Ishikawa (cell line): ENCODE measurements around the gene LRGUK.

Experiments
- CEBPB ChIP-seq: IDR thresholded peaks from 2 replicates; pipeline ENCODE4 v1.6.1; 2012
- EP300 ChIP-seq: IDR thresholded peaks from 2 replicates; pipeline ENCODE4 v1.6.1; 2012; ENCODE audit warnings: borderline replicate concordance
- FOXM1 ChIP-seq: IDR thresholded peaks from 2 replicates; pipeline ENCODE4 v1.6.1; 2012; ENCODE audit warnings: low read depth, borderline replicate concordance
- REST ChIP-seq: IDR thresholded peaks from 2 replicates; pipeline ENCODE4 v1.6.1; 2012; ENCODE audit warnings: low read depth, mild to moderate bottlenecking
- TF ChIP-seq, protein P1 (sequence below): IDR thresholded peaks from 2 replicates; pipeline ENCODE4 v1.6.1; 2012

GRCh38 chr7:134167841-134168240 is 40.7 kb downstream of the LRGUK start:
- TF ChIP-seq, protein P1, sequence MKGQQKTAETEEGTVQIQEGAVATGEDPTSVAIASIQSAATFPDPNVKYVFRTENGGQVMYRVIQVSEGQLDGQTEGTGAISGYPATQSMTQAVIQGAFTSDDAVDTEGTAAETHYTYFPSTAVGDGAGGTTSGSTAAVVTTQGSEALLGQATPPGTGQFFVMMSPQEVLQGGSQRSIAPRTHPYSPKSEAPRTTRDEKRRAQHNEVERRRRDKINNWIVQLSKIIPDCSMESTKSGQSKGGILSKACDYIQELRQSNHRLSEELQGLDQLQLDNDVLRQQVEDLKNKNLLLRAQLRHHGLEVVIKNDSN, result no peak
- TF ChIP-seq EP300, result no peak
- TF ChIP-seq FOXM1, result no peak
- no peak for TF ChIP-seq CEBPB
- TF ChIP-seq REST, result no peak
